Endothelial cell (in vitro differentiated cells): ENCODE data around the gene OSR1. TPM values are rescaled to one million over a fixed set of nuclear protein-coding genes. Genes with fewer than 3 reads are reported as not detected.
A peak's percentile ranks its signal among the peaks of the same experiment; 100 is the strongest.

Source experiments
- DNase-seq: peaks from one replicate; pipeline ENCODE4 v3.0.0; 2021; ENCODE audit warnings: low spot score
- H3K27ac Mint-ChIP-seq: one replicate; pipeline ENCODE4 v1.8.0; 2021; ENCODE audit warnings: mixed read lengths, inconsistent platforms; ENCODE audit not compliant: unreplicated experiment
- H3K27me3 Mint-ChIP-seq: one replicate; pipeline ENCODE4 v1.8.0; 2021; ENCODE audit warnings: mild to moderate bottlenecking, moderate library complexity, mixed read lengths, inconsistent platforms; ENCODE audit not compliant: unreplicated experiment
- H3K36me3 Mint-ChIP-seq: one replicate; pipeline ENCODE4 v1.8.0; 2021; ENCODE audit warnings: mild to moderate bottlenecking, low read depth, mixed read lengths, inconsistent platforms; ENCODE audit not compliant: unreplicated experiment
- H3K4me1 Mint-ChIP-seq: one replicate; pipeline ENCODE4 v1.8.0; 2021; ENCODE audit warnings: mild to moderate bottlenecking, mixed read lengths, inconsistent platforms; ENCODE audit not compliant: unreplicated experiment
- H3K4me3 Mint-ChIP-seq: one replicate; pipeline ENCODE4 v1.8.0; 2021; ENCODE audit warnings: mild to moderate bottlenecking, mixed read lengths, inconsistent platforms; ENCODE audit not compliant: unreplicated experiment
- H3K9me3 Mint-ChIP-seq: one replicate; pipeline ENCODE4 v1.8.0; 2021; ENCODE audit warnings: mixed read lengths, inconsistent platforms; ENCODE audit not compliant: unreplicated experiment
- CTCF ChIP-seq: fragments of 200-600 bp; sonication (generic); IDR thresholded peaks from one replicate; pipeline ENCODE4 v1.5.0; 2021; ENCODE audit warnings: antibody characterized with exemption; ENCODE audit not compliant: unreplicated experiment
- total RNA-seq: library from RNA; stranded (reverse); fragmentation: NEBNext Ultra II Directional; extraction: Animal tissue kit (Norgen Biotek cat#: 25700); gene quantifications from one replicate; pipeline ENCODE4 v1.2.1, GENCODE V29; 2021; ENCODE audit not compliant: unreplicated experiment

Gene OSR1
- total RNA-seq, 1 donor from 2014 or later, result 0.26 TPM

GRCh38 chr2:19362755-19363473, 4.5 kb upstream of the OSR1 start:
- peak; percentile 89 for TF ChIP-seq CTCF
- H3K27me3 Mint-ChIP-seq, result peaks cover 21% of the 10 kb centered on the region
- H3K4me1 Mint-ChIP-seq, result peaks cover 21% of the 10 kb centered on the region
- H3K36me3 Mint-ChIP-seq, result no peaks in the 10 kb centered on the region
- H3K9me3 Mint-ChIP-seq, result no peaks in the 10 kb centered on the region
- DNase-seq, result peak; percentile 80
- H3K27ac Mint-ChIP-seq, result no peak overlapping the region
- peak overlapping the region; percentile 86 for H3K4me3 Mint-ChIP-seq

- no peak overlapping the region for H3K27ac Mint-ChIP-seq
- peak overlapping the region; percentile 86 for H3K4me3 Mint-ChIP-seq
- H3K9me3 Mint-ChIP-seq, result no peaks in the 10 kb centered on the region
- peaks cover 21% of the 10 kb centered on the region for H3K27me3 Mint-ChIP-seq
- H3K4me1 Mint-ChIP-seq, result peaks cover 21% of the 10 kb centered on the region
- TF ChIP-seq CTCF, result no peak
- DNase-seq, result no peak
- H3K36me3 Mint-ChIP-seq, result no peaks in the 10 kb centered on the region
Measured at GRCh38 chr2:19362094-19362754, 3.8 kb upstream of the OSR1 start.

- Mint-ChIP-seq H3K4me1 (peaks cover 26% of the 10 kb centered on the region), H3K4me3 (peak overlapping the region; percentile 86), H3K27ac (no peak overlapping the region), H3K36me3 (no peaks in the 10 kb centered on the region), H3K27me3 (peaks cover 28% of the 10 kb centered on the region), H3K9me3 (no peaks in the 10 kb centered on the region)
- TF ChIP-seq CTCF, result no peak
- no peak for DNase-seq
Measured at GRCh38 chr2:19361325-19361990, 3.0 kb upstream of the OSR1 start.

GRCh38 chr2:19360966-19361321, 2.5 kb upstream of the OSR1 start:
- no peak for TF ChIP-seq CTCF
- no peaks in the 10 kb centered on the region for H3K36me3 Mint-ChIP-seq
- H3K9me3 Mint-ChIP-seq, result no peaks in the 10 kb centered on the region
- H3K27ac Mint-ChIP-seq, result no peak overlapping the region
- peaks cover 30% of the 10 kb centered on the region for H3K4me1 Mint-ChIP-seq
- DNase-seq, result no peak
- H3K27me3 Mint-ChIP-seq, result peaks cover 33% of the 10 kb centered on the region
- no peak overlapping the region for H3K4me3 Mint-ChIP-seq
